GM23248 (cell line): ENCODE results near the gene ERICH4.

Experiments
- EZH2 ChIP-seq: fragments of 200-600 bp; sonication (generic); IDR thresholded peaks from 2 replicates; pipeline ENCODE4 v1.6.1; 2018; ENCODE audit warnings: antibody characterized with exemption, mild to moderate bottlenecking; ENCODE audit not compliant: insufficient read depth, poor library complexity, severe bottlenecking
- EZH2phosphoT487 ChIP-seq: fragments of 200-600 bp; sonication (generic); IDR thresholded peaks from 2 replicates; pipeline ENCODE4 v1.6.1; 2018; ENCODE audit warnings: antibody characterized with exemption, moderate library complexity, mild to moderate bottlenecking, low read depth; ENCODE audit not compliant: insufficient read depth

GRCh38 chr19:41411100-41411967 is 31.6 kb upstream of the ERICH4 start:
- TF ChIP-seq EZH2: no peak
- TF ChIP-seq EZH2phosphoT487: no peak
